ENCODE measurements around the gene ITGAD.

ITGAD gene

DNA sequence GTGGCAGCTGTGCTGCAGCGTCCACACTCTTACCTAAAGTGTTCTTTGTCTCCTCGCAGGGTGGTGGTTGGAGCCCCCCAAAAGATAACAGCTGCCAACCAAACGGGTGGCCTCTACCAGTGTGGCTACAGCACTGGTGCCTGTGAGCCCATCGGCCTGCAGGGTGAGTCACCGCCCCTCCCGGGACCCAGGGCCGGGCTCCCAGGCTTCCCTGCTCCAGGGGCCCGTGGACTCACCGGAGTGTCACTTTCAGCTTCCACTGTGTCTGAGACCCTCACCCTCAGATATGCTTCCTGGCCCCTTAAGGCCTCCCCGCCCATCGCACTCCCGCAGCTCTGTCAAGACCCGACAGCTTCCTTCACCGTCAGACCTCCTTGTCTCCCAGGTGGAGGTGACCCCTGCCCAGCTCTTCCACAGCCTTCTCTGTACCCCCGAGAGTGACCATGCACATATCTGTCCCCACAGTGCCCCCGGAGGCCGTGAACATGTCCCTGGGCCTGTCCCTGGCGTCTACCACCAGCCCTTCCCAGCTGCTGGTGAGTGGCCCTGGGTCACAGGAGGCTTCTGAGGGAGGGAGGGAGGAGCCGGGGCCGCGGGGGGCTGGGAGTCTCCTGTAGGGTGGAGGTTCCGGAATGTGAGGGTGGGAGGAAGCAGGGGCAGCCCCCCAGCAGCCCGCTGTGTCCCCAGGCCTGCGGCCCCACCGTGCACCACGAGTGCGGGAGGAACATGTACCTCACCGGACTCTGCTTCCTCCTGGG is 36.4 kb upstream of the ITGAD start:
- no peaks in the 10 kb centered on the region for H3K27me3 ChIP-seq (ENCODE audit: low read length)
- H3K36me3 ChIP-seq (ENCODE audit: low read length), result no peaks in the 10 kb centered on the region
- H3K9ac ChIP-seq (ENCODE audit: low read length), result no peak overlapping the region
- no peaks in the 10 kb centered on the region for H3F3A ChIP-seq (ENCODE audit: insufficient read depth)
- H3K4me2 ChIP-seq (ENCODE audit: low read depth, low read length, poor library complexity, severe bottlenecking), result no peak overlapping the region
- H2AFZ ChIP-seq (ENCODE audit: low read depth, low read length, severe bottlenecking), result no peak overlapping the region
- TF ChIP-seq CTCF (IDR thresholded peaks at IDR 0.05; ENCODE audit: insufficient read depth, low read length, poor library complexity, severe bottlenecking), result no peak
- TF ChIP-seq EZH2phosphoT487 (conservative IDR thresholded peaks at IDR 0.05; ENCODE audit: low read length), result no peak
- H3K4me3 ChIP-seq (ENCODE audit: insufficient read depth, low read length, poor library complexity, severe bottlenecking), result no peak overlapping the region
- no peaks in the 10 kb centered on the region for H3K9me3 ChIP-seq (ENCODE audit: insufficient read depth, low read length)
- H3K9me2 ChIP-seq (replicated peaks; ENCODE audit: insufficient read depth, low read length), result no peaks in the 10 kb centered on the region
- H3K27ac ChIP-seq (ENCODE audit: low read depth, low read length), result no peak overlapping the region
- no peaks in the 10 kb centered on the region for H3K79me2 ChIP-seq (ENCODE audit: insufficient read depth, low read length)
- no peaks in the 10 kb centered on the region for H4K20me1 ChIP-seq (ENCODE audit: low read depth, low read length)

- H3K4me3 ChIP-seq (ENCODE audit: insufficient read depth, low read length, poor library complexity, severe bottlenecking), result no peak overlapping the region
- H3K9me2 ChIP-seq (replicated peaks; ENCODE audit: insufficient read depth, low read length), result no peaks in the 10 kb centered on the region
- H3K9me3 ChIP-seq (ENCODE audit: insufficient read depth, low read length), result no peaks in the 10 kb centered on the region
- H3K79me2 ChIP-seq (ENCODE audit: insufficient read depth, low read length), result no peaks in the 10 kb centered on the region
- TF ChIP-seq EZH2phosphoT487 (conservative IDR thresholded peaks at IDR 0.05; ENCODE audit: low read length), result no peak
- TF ChIP-seq CTCF (IDR thresholded peaks at IDR 0.05; ENCODE audit: insufficient read depth, low read length, poor library complexity, severe bottlenecking), result no peak
- no peaks in the 10 kb centered on the region for H3K27me3 ChIP-seq (ENCODE audit: low read length)
- no peaks in the 10 kb centered on the region for H4K20me1 ChIP-seq (ENCODE audit: low read depth, low read length)
- no peak overlapping the region for H3K27ac ChIP-seq (ENCODE audit: low read depth, low read length)
- H3K36me3 ChIP-seq (ENCODE audit: low read length), result no peaks in the 10 kb centered on the region
- H2AFZ ChIP-seq (ENCODE audit: low read depth, low read length, severe bottlenecking), result no peak overlapping the region
- no peak overlapping the region for H3K4me2 ChIP-seq (ENCODE audit: low read depth, low read length, poor library complexity, severe bottlenecking)
- H3K9ac ChIP-seq (ENCODE audit: low read length), result no peak overlapping the region
- H3F3A ChIP-seq (ENCODE audit: insufficient read depth), result no peaks in the 10 kb centered on the region
Observed at GRCh38 chr16:31357324-31358109, 35.6 kb upstream of the ITGAD start.

- Histone ChIP-seq H4K20me1 (ENCODE audit: low read depth, low read length) (no peaks in the 10 kb centered on the region), H3K79me2 (ENCODE audit: insufficient read depth, low read length) (no peaks in the 10 kb centered on the region), H3F3A (ENCODE audit: insufficient read depth) (no peaks in the 10 kb centered on the region), H2AFZ (ENCODE audit: low read depth, low read length, severe bottlenecking) (no peak overlapping the region), H3K9me2 (replicated peaks; ENCODE audit: insufficient read depth, low read length) (no peaks in the 10 kb centered on the region), H3K4me3 (ENCODE audit: insufficient read depth, low read length, poor library complexity, severe bottlenecking) (no peak overlapping the region), H3K9ac (ENCODE audit: low read length) (no peak overlapping the region), H3K9me3 (ENCODE audit: insufficient read depth, low read length) (no peaks in the 10 kb centered on the region), H3K4me2 (ENCODE audit: low read depth, low read length, poor library complexity, severe bottlenecking) (no peak overlapping the region), H3K27ac (ENCODE audit: low read depth, low read length) (no peak overlapping the region), H3K36me3 (ENCODE audit: low read length) (no peaks in the 10 kb centered on the region), H3K27me3 (ENCODE audit: low read length) (no peaks in the 10 kb centered on the region)
- no peak for TF ChIP-seq CTCF (IDR thresholded peaks at IDR 0.05; ENCODE audit: insufficient read depth, low read length, poor library complexity, severe bottlenecking)
- TF ChIP-seq EZH2phosphoT487 (conservative IDR thresholded peaks at IDR 0.05; ENCODE audit: low read length), result no peak
Observed at GRCh38 chr16:31360251-31360650, 32.9 kb upstream of the ITGAD start.
